Ishikawa (cell line): ENCODE data around the gene MAD1L1.

Experiments
- CEBPB ChIP-seq: IDR thresholded peaks from 2 replicates; pipeline ENCODE4 v1.6.1; 2012
- CREB1 ChIP-seq: IDR thresholded peaks from 2 replicates; pipeline ENCODE4 v1.6.1; 2012; ENCODE audit warnings: low read depth
- EGR1 ChIP-seq: IDR thresholded peaks from 2 replicates; pipeline ENCODE4 v1.6.1; 2012
- EP300 ChIP-seq: IDR thresholded peaks from 2 replicates; pipeline ENCODE4 v1.6.1; 2012; ENCODE audit warnings: borderline replicate concordance
- FOXM1 ChIP-seq: IDR thresholded peaks from 2 replicates; pipeline ENCODE4 v1.6.1; 2012; ENCODE audit warnings: low read depth, borderline replicate concordance
- NFIC ChIP-seq: IDR thresholded peaks from 2 replicates; pipeline ENCODE4 v1.6.1; 2012
- RAD21 ChIP-seq: IDR thresholded peaks from 2 replicates; pipeline ENCODE4 v1.6.1; 2012; ENCODE audit warnings: low read depth
- TAF1 ChIP-seq: IDR thresholded peaks from 2 replicates; pipeline ENCODE4 v1.6.1; 2012; ENCODE audit warnings: low read depth, mild to moderate bottlenecking
- TCF12 ChIP-seq: IDR thresholded peaks from 2 replicates; pipeline ENCODE4 v1.6.1; 2012; ENCODE audit warnings: low read depth
- TEAD4 ChIP-seq: IDR thresholded peaks from 2 replicates; pipeline ENCODE4 v1.6.1; 2012
- YY1 ChIP-seq: IDR thresholded peaks from 2 replicates; pipeline ENCODE4 v1.6.1; 2012; ENCODE audit warnings: low read depth
- ZBTB7A ChIP-seq: IDR thresholded peaks from 2 replicates; pipeline ENCODE4 v1.6.1; 2012; ENCODE audit warnings: low read depth
- TF ChIP-seq, protein P1 (sequence below): IDR thresholded peaks from 2 replicates; pipeline ENCODE4 v1.6.1; 2012
- TF ChIP-seq, protein P2 (sequence below): IDR thresholded peaks from 2 replicates; pipeline ENCODE4 v1.6.1; 2012
- TF ChIP-seq, protein P3 (sequence below): IDR thresholded peaks from 2 replicates; pipeline ENCODE4 v1.6.1; 2012; ENCODE audit warnings: low read depth, mild to moderate bottlenecking

The MAD1L1 gene

DNA sequence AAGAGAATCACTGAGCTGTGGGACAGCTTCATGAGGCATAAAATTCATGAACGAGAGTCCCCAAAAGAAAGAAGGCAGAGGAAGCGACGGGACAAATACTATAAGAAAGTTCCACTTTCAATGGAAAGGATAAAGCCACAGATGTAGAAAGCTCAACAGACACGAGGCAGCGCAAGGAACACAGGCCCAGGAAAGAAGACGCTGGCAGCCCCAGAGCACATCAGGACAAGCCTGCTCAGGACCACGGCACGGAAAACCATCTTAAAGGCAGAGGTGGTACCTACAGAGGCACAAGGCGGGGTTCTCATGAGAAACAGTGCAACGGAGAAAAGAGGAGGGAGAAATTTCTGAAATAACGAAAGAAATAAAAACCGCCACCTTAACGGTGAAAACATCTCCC, 273.4 kb downstream of the MAD1L1 start:
- no peak for TF ChIP-seq EP300
- no peak for TF ChIP-seq TAF1
- no peak for TF ChIP-seq CEBPB
- TF ChIP-seq FOXM1: no peak
- TF ChIP-seq RAD21: no peak
- TF ChIP-seq EGR1: no peak
- TF ChIP-seq CREB1: no peak

DNA sequence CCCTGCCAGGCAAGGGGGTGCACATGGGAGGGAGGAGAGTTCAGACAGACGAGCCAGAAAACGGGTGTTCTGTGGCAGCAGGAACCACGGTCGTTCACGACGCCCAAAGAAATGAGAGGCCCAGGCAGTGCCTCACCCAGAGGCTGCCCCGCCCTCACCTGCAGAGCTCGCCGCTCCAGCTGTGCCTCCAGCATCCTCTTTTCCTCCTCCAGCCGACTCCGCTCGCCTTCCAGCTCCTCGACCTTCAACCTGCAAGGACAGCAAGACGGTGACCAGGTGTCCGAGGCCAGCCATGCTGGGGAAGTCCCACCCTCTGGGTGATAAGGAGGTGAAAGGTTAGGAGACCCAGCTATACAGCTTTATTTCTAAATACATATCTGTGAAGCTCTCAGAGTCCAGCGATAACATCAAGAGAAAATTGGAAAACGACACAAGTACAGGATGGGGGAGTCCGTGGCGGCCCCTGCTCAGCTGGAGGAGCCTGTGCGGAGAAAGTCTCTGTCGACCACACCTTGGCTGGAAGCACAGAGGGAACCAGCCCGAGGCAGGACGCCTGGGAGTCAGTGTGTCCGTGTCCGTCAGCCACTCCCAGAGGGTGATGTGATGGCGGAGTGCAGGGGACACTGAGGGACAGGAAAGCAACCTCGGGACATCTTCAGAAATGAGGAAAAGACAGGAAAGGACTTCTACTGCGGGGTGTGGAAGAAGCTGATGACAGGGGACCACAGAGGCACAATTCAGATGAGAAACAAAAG, 275.1 kb downstream of the MAD1L1 start:
- TF ChIP-seq, protein P1, sequence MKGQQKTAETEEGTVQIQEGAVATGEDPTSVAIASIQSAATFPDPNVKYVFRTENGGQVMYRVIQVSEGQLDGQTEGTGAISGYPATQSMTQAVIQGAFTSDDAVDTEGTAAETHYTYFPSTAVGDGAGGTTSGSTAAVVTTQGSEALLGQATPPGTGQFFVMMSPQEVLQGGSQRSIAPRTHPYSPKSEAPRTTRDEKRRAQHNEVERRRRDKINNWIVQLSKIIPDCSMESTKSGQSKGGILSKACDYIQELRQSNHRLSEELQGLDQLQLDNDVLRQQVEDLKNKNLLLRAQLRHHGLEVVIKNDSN: no peak
- TF ChIP-seq NFIC (no peak), YY1 (no peak), CREB1 (no peak), FOXM1 (no peak), RAD21 (no peak), ZBTB7A (no peak), TEAD4 (no peak), EGR1 (no peak), EP300 (no peak), CEBPB (no peak), TAF1 (no peak), TCF12 (no peak)
- TF ChIP-seq, protein P2, sequence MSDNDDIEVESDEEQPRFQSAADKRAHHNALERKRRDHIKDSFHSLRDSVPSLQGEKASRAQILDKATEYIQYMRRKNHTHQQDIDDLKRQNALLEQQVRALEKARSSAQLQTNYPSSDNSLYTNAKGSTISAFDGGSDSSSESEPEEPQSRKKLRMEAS: no peak
- TF ChIP-seq, protein P3, sequence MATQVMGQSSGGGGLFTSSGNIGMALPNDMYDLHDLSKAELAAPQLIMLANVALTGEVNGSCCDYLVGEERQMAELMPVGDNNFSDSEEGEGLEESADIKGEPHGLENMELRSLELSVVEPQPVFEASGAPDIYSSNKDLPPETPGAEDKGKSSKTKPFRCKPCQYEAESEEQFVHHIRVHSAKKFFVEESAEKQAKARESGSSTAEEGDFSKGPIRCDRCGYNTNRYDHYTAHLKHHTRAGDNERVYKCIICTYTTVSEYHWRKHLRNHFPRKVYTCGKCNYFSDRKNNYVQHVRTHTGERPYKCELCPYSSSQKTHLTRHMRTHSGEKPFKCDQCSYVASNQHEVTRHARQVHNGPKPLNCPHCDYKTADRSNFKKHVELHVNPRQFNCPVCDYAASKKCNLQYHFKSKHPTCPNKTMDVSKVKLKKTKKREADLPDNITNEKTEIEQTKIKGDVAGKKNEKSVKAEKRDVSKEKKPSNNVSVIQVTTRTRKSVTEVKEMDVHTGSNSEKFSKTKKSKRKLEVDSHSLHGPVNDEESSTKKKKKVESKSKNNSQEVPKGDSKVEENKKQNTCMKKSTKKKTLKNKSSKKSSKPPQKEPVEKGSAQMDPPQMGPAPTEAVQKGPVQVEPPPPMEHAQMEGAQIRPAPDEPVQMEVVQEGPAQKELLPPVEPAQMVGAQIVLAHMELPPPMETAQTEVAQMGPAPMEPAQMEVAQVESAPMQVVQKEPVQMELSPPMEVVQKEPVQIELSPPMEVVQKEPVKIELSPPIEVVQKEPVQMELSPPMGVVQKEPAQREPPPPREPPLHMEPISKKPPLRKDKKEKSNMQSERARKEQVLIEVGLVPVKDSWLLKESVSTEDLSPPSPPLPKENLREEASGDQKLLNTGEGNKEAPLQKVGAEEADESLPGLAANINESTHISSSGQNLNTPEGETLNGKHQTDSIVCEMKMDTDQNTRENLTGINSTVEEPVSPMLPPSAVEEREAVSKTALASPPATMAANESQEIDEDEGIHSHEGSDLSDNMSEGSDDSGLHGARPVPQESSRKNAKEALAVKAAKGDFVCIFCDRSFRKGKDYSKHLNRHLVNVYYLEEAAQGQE: no peak

DNA sequence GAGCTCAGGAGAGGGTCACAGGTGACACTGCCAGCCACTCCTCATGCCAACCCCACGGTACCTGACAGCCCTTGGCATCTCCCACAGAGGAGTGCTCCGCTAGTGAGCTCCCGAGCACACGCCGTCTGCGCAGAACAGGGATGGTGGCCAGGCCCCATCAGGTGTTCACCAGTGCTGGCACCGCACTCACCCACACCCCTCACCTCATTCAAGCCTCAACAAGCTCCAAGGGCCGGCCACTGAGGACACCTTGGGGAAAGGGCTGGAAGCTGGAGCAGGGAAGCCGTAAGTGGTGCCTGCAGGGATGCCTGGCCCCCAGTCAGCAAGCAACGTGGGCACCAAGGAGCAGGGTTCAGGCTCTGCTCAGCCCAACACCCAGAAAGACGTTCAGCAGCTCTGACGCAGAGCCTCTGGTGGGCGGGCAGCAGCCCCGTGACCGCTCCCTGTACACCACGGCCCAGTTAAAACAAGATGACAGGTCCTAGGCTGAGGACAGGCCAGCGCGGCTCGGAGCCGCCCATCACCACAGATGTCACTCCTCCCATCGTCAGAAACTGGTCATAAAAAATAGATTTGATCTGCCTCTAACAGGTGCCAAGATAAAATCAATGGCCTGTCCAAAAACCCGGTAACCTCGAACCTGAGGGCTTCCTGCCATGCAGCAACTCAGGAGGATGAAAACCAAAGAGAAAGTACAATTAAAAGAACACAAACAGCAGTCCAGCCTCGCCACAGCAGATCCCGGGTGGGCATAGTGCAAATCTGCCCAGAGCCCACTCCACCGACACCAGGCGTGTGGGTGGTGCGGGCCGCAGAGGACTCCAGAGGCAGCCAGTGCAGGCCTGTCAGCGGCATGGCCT, 275.9 kb downstream of the MAD1L1 start:
- TF ChIP-seq RAD21 (no peak), CREB1 (no peak), TCF12 (no peak)

DNA sequence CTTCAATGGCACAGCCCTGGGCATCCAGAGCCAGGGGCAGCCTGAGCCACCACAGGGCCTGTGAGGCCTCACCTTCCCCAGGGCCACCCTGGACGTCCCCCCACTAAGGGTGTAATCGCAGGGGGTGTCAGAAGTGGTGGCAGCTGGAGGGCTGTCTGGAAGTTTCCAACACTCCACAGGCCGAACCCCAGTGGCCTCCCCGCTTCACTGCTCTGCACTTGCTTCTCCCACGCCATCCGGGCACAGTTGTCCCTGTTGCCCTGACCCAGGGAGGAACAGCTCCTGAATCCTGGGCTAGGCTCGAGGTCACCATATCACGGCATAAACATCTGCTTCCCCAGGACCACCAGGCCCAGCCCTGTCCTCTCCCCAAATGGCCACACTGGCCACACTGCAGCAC, 276.6 kb downstream of the MAD1L1 start:
- TF ChIP-seq TCF12: no peak
- TF ChIP-seq CREB1: no peak
- TF ChIP-seq CEBPB: no peak
- no peak for TF ChIP-seq EP300
- no peak for TF ChIP-seq ZBTB7A
- no peak for TF ChIP-seq EGR1
- TF ChIP-seq RAD21: no peak
- TF ChIP-seq, protein P1: no peak
- no peak for TF ChIP-seq FOXM1
- no peak for TF ChIP-seq NFIC
- no peak for TF ChIP-seq TEAD4
- TF ChIP-seq, protein P2: no peak

DNA sequence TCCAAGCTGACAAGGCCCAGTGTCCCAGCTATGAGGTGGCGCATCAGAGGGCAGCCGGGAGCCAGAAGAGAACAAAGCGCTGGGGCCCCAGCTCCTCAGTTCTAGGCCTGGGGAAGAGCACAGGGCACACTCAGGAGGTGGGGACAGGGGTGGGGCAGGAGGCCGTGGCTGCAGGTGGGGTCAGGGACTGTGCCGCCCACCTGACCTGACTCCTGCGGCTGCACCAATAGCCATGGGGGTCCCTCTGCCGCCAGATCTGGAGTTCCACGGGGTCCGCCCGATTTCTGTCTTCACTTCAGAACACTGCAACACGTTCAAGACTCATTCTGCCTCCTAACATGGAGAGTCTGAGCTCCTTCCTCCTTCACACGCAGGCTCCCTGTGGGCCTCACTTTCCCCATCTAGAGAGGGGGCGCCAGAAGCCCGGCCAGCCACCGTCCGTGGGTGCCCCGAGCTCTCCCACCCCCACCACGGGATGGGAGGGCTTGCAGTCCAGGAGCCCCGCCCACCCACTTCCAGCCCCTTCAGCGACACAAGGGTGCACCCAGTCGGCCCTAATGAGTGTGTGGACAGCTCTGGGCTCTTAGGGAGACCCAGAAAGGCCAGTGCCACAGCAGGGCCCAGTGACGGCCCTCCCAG, 278.3 kb downstream of the MAD1L1 start:
- TF ChIP-seq EP300 (no peak), CREB1 (no peak)

DNA sequence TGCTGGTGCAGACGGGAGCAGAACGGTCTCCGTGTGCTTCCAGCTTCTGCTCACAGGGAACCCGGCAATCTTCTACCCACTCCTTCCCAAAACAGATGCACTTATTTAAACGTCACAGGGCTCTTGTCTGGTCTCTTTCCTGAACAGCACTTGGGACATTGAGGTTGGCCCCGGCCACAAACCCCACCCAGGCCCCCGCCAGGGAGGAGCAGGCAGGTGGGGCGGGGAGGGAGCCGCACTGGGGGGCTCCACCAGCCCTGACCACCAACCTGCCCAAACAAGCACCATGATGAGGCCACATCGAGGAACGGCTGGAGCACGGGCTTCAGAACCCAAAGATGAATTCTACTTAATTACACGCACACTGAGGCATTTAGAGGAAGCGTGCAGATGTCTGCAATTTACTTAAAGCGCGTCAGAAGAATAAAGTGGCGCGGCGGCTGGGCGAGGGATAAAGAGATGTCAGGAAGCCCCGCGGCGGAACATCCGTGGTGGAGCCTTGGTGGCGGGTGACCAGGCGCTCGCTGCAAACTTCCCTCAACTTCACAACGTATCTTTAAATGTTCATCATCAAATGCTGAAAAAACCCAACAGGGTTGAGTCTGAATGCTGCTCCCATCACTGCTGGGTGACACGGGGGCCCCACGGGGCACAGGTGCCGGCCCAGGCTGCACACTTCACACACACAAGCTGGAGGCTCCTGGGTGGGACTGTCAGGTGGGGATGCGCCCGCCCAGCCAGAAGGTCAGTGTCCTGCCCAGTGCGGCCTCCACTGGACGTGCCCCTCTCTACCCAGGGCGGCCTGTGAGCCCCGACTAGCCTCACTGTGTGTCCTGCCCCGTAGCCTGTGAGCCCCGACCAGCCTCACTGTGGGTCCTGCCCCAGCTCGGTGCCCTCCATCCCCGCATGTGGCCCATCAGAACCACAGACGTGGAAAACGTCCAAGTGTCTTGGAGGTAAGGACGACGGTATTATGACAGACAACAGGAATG, 279.2 kb downstream of the MAD1L1 start:
- TF ChIP-seq NFIC (no peak), ZBTB7A (no peak), FOXM1 (no peak), TCF12 (no peak), YY1 (no peak), TEAD4 (no peak), EP300 (no peak), RAD21 (no peak), TAF1 (no peak), EGR1 (no peak), CEBPB (no peak)
- TF ChIP-seq, protein P2: no peak
- TF ChIP-seq, protein P3: no peak
- TF ChIP-seq, protein P1: no peak
